Vagina (tissue), 2 donors: Measurements from ENCODE around the gene GH2. TPM values are rescaled to one million over a fixed set of nuclear protein-coding genes. Genes with fewer than 3 reads are reported as not detected.

Experiments used
- DNase-seq, 2 donors: peaks; one replicate each; pipeline ENCODE4 v3.0.0-alpha.2; 2017; ENCODE audit errors: extremely low spot score in 2 of 2
- H3K27ac ChIP-seq: fragments of 200-600 bp; sonication (generic); one replicate; pipeline ENCODE4 v1.5.1; 2019
- H3K27me3 ChIP-seq: fragments of 200-600 bp; sonication (generic); one replicate; pipeline ENCODE4 v1.5.1; 2019
- H3K36me3 ChIP-seq, 2 donors: fragments of 200-600 bp; sonication (generic); one replicate each; pipeline ENCODE4 v1.5.1; 2017 to 2019
- H3K4me1 ChIP-seq: fragments of 200-600 bp; sonication (generic); one replicate; pipeline ENCODE4 v1.5.1; 2019
- H3K4me3 ChIP-seq, 2 donors: fragments of 200-600 bp; sonication (generic); 1 replicate in 1 of 2; 2 replicates in 1 of 2; pipeline ENCODE4 v1.5.1; 2016 to 2019
- H3K9me3 ChIP-seq: fragments of 200-600 bp; sonication (generic); one replicate; pipeline ENCODE4 v1.5.1; 2019
- POLR2A ChIP-seq, 2 donors: fragments of 450-650 bp; IDR thresholded peaks; one replicate each; pipeline ENCODE4 v1.6.1; 2017; ENCODE audit warnings: antibody characterized with exemption in 2 of 2, mild to moderate bottlenecking in 2 of 2, moderate library complexity in 2 of 2
- POLR2AphosphoS5 ChIP-seq, 2 donors: sonication (generic); formaldehyde crosslinking; IDR thresholded peaks; one replicate each; pipeline ENCODE4 v1.9.0; 2017; ENCODE audit warnings: antibody characterized with exemption in 2 of 2, mild to moderate bottlenecking in 2 of 2, low read depth in 1 of 2; ENCODE audit not compliant: insufficient read depth in 1 of 2
- intact Hi-C: fragments of 100-400 bp; cut with DNase I; formaldehyde crosslinking; loops from one replicate; pipeline ENCODE4 v1.15.1; 2023
- small RNA-seq: library from RNA; depleted of rRNA; stranded (forward); fragments of <200 nt; gene quantifications from one replicate; pipeline ENCODE3, GENCODE V24; 2016
- total RNA-seq: library from RNA; depleted of rRNA; stranded (reverse); fragments of >200 nt; gene quantifications from one replicate; pipeline ENCODE4 v1.2.3, GENCODE V29; 2016
- TF ChIP-seq, protein P1 (sequence below), 3 experiments: fragments of 450-650 bp in 2 of 3; fragments of 200-600 bp in 1 of 3; sonication (generic) in 1 of 3; IDR thresholded peaks; one replicate each; pipeline ENCODE4 v1.5.1; 2017 to 2019; ENCODE audit warnings: antibody characterized with exemption in 3 of 3, mild to moderate bottlenecking in 2 of 3, moderate library complexity in 2 of 3

Gene GH2
- total RNA-seq, 1 donor from 2014 or later, result not detected

DNA sequence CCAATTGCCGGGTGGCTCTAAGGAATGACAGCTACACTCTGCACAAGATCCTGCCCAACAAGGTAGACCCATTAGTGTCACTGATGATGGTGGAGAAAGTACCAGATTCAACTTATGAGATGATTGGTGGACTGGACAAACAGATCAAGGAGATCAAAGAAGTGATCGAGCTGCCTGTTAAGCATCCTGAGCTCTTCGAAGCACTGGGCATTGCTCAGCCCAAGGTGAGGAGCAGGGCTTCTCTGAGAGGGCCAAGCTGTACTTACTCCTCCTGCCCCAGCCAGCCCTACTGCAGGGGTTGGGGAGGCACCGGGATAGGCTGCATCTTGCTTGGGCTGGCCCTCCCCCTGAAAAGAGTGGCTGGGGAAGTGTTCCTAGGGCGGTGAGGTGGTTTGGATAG is 51.5 kb downstream of the GH2 start:
- TF ChIP-seq, protein P1, sequence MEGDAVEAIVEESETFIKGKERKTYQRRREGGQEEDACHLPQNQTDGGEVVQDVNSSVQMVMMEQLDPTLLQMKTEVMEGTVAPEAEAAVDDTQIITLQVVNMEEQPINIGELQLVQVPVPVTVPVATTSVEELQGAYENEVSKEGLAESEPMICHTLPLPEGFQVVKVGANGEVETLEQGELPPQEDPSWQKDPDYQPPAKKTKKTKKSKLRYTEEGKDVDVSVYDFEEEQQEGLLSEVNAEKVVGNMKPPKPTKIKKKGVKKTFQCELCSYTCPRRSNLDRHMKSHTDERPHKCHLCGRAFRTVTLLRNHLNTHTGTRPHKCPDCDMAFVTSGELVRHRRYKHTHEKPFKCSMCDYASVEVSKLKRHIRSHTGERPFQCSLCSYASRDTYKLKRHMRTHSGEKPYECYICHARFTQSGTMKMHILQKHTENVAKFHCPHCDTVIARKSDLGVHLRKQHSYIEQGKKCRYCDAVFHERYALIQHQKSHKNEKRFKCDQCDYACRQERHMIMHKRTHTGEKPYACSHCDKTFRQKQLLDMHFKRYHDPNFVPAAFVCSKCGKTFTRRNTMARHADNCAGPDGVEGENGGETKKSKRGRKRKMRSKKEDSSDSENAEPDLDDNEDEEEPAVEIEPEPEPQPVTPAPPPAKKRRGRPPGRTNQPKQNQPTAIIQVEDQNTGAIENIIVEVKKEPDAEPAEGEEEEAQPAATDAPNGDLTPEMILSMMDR (IDR thresholded peaks at IDR 0.05), result no peak
- TF ChIP-seq POLR2A (IDR thresholded peaks at IDR 0.05) (no peak), POLR2AphosphoS5 (IDR thresholded peaks at IDR 0.05; ENCODE audit: insufficient read depth in 1 of 2, low read depth in 1 of 2) (no peak)
- Histone ChIP-seq H3K27ac (no peak overlapping the region), H3K4me3 (no peak overlapping the region), H3K9me3 (no peaks in the 10 kb centered on the region), H3K27me3 (no peaks in the 10 kb centered on the region), H3K36me3 (peaks cover 0 to 68% of the 10 kb centered on the region in 2 donors), H3K4me1 (peaks cover 45% of the 10 kb centered on the region)
- DNase-seq, result no peak
- intact Hi-C loops, result no loop called here

Small RNA genes within 50 kb of the gene (small RNA-seq; reads per million reads assigned to genes)
- gene AC040958.1 (not detected), gene AC127029.1 (not detected), gene GH1 (not detected)

Other genes starting within 250 kb of the GH2 start
- 22.6 TPM for gene LIMD2, start 181.8 kb downstream of the GH2 start, total RNA-seq
- gene STRADA, start 140.1 kb downstream of the GH2 start, total RNA-seq, result 19.4 TPM
- 66.5 TPM for gene CCDC47, start 108.3 kb downstream of the GH2 start, total RNA-seq
- 121 TPM for gene DDX42, start 107.8 kb downstream of the GH2 start, total RNA-seq
- gene PSMC5, start 54.5 kb downstream of the GH2 start, total RNA-seq, result 92.3 TPM
- gene FTSJ3, start 54.3 kb downstream of the GH2 start, total RNA-seq, result 44.7 TPM
- gene SMARCD2, start 39.3 kb downstream of the GH2 start, total RNA-seq, result 146 TPM
- not detected for gene CSH2, start 8.3 kb downstream of the GH2 start, total RNA-seq
- gene CSH1, start 14.6 kb upstream of the GH2 start, total RNA-seq, result not detected
- gene CSHL1, start 29.3 kb upstream of the GH2 start, total RNA-seq, result not detected
- gene GH1, start 36.9 kb upstream of the GH2 start, total RNA-seq, result not detected
- 3.9 TPM for gene CD79B, start 50.4 kb upstream of the GH2 start, total RNA-seq
- gene SCN4A, start 91.0 kb upstream of the GH2 start, total RNA-seq, result 0.98 TPM
- not detected for gene PRR29, start 116.4 kb upstream of the GH2 start, total RNA-seq
- gene ICAM2, start 138.7 kb upstream of the GH2 start, total RNA-seq, result 55.7 TPM
- 31.4 TPM for gene ERN1, start 248.2 kb upstream of the GH2 start, total RNA-seq